ENCODE data around the gene CD99. TPM values are rescaled to one million over a fixed set of nuclear protein-coding genes. Genes with fewer than 3 reads are reported as not detected.

The CD99 gene
- polyA plus RNA-seq, 1 donor (not counting 4 experiments of a cell fraction or from before 2014, with no cell fraction given) = 74.4 TPM

- Histone ChIP-seq H3K27me3 (ENCODE audit: control insufficient read depth, extremely low read depth, insufficient read depth, low read length) (no peaks in the 10 kb centered on the region), H3K27ac (ENCODE audit: control insufficient read depth, insufficient read depth, low read length) (peak overlapping the region; percentile 91), H3K4me3 (ENCODE audit: control insufficient read depth in 2 of 3, extremely low read depth in 1 of 3, insufficient read depth in 2 of 3, low read depth in 1 of 3, low read length in 3 of 3) (peak overlapping the region; percentile 84 to 96 (median 85)), H3K9ac (ENCODE audit: control insufficient read depth, extremely low read depth, insufficient read depth, low read length) (peak overlapping the region; percentile 97), H3K4me1 (ENCODE audit: control insufficient read depth, extremely low read depth, insufficient read depth, low read length) (peaks cover 31% of the 10 kb centered on the region), H3K36me3 (ENCODE audit: control insufficient read depth in 2 of 2, extremely low read depth in 1 of 2, insufficient read depth in 2 of 2, low read length in 2 of 2) (no peaks in the 10 kb centered on the region), H4K20me1 (ENCODE audit: control insufficient read depth, extremely low read depth, insufficient read depth, low read length) (peaks cover 2% of the 10 kb centered on the region), H3K9me3 (ENCODE audit: control insufficient read depth, low read depth, low read length) (no peaks in the 10 kb centered on the region), H3K79me2 (ENCODE audit: control insufficient read depth, insufficient read depth, low read length) (peaks cover 48% of the 10 kb centered on the region), H3K9me1 (ENCODE audit: control insufficient read depth, extremely low read depth, insufficient read depth, low read length) (peaks cover 4% of the 10 kb centered on the region), H3K4me2 (ENCODE audit: control insufficient read depth, extremely low read depth, insufficient read depth, low read depth, low read length) (peak overlapping the region; percentile 93), H2AFZ (ENCODE audit: control insufficient read depth, low read length) (no peak overlapping the region)
- FAIRE-seq (no peak), DNase-seq (ENCODE audit: low read depth, low spot score) (no peak)
- TF ChIP-seq CTCF (optimal IDR thresholded peaks at IDR 0.05 in 1 of 3, IDR thresholded peaks at IDR 0.05 in 1 of 3, conservative IDR thresholded peaks at IDR 0.05 in 1 of 3; ENCODE audit: extremely low read depth in 1 of 3, insufficient read depth in 2 of 3, low read length in 3 of 3) (no peak), EZH2 (IDR thresholded peaks at IDR 0.05; ENCODE audit: low read length) (no peak)
- dilution Hi-C loops (cut with MboI; ENCODE audit: extremely low pct_ligation_motif_present, low sequenced_read_pairs) = no loop called here
These were observed 1.4 kb downstream of the CD99 start for GRCh38 chrX:2692221-2693112.

GRCh38 chrX:2693113-2694002 is 2.3 kb downstream of the CD99 start:
- H3K4me1 ChIP-seq (ENCODE audit: control insufficient read depth, extremely low read depth, insufficient read depth, low read length) = peaks cover 39% of the 10 kb centered on the region
- no peak for DNase-seq (ENCODE audit: low read depth, low spot score)
- peaks cover 5% of the 10 kb centered on the region for H4K20me1 ChIP-seq (ENCODE audit: control insufficient read depth, extremely low read depth, insufficient read depth, low read length)
- TF ChIP-seq EZH2 (IDR thresholded peaks at IDR 0.05; ENCODE audit: low read length) (no peak), CTCF (optimal IDR thresholded peaks at IDR 0.05 in 1 of 3, IDR thresholded peaks at IDR 0.05 in 1 of 3, conservative IDR thresholded peaks at IDR 0.05 in 1 of 3; ENCODE audit: extremely low read depth in 1 of 3, insufficient read depth in 2 of 3, low read length in 3 of 3) (no peak)
- H3K27ac ChIP-seq (ENCODE audit: control insufficient read depth, insufficient read depth, low read length) = peak overlapping the region; percentile 91
- peak overlapping the region; percentile 93 for H3K4me2 ChIP-seq (ENCODE audit: control insufficient read depth, extremely low read depth, insufficient read depth, low read depth, low read length)
- dilution Hi-C loops (cut with MboI; ENCODE audit: extremely low pct_ligation_motif_present, low sequenced_read_pairs) = no loop called here
- no peaks in the 10 kb centered on the region for H3K9me3 ChIP-seq (ENCODE audit: control insufficient read depth, low read depth, low read length)
- H3K4me3 ChIP-seq (ENCODE audit: control insufficient read depth in 2 of 3, extremely low read depth in 1 of 3, insufficient read depth in 2 of 3, low read depth in 1 of 3, low read length in 3 of 3) = peak overlapping the region in 2 of 3 experiments; percentile 84 to 96
- peaks cover 6% of the 10 kb centered on the region for H3K9me1 ChIP-seq (ENCODE audit: control insufficient read depth, extremely low read depth, insufficient read depth, low read length)
- no peaks in the 10 kb centered on the region for H3K27me3 ChIP-seq (ENCODE audit: control insufficient read depth, extremely low read depth, insufficient read depth, low read length)
- peaks cover 57% of the 10 kb centered on the region for H3K79me2 ChIP-seq (ENCODE audit: control insufficient read depth, insufficient read depth, low read length)
- FAIRE-seq = no peak
- H3K36me3 ChIP-seq (ENCODE audit: control insufficient read depth in 2 of 2, extremely low read depth in 1 of 2, insufficient read depth in 2 of 2, low read length in 2 of 2) = no peaks in the 10 kb centered on the region
- no peak overlapping the region for H2AFZ ChIP-seq (ENCODE audit: control insufficient read depth, low read length)
- H3K9ac ChIP-seq (ENCODE audit: control insufficient read depth, extremely low read depth, insufficient read depth, low read length) = peak overlapping the region; percentile 97
